SK-N-SH (cell line): Measurements from ENCODE around the gene CAMSAP1. TPM values are rescaled to one million over a fixed set of nuclear protein-coding genes. Genes with fewer than 3 reads are reported as not detected.

ENCODE experiments used
- CTCF ChIA-PET: fragments of 300-600, 350-600 bp; formaldehyde crosslinking; extraction: SDS; loops from one replicate; lab custom pipeline; 2021; lab: Yijun Ruan, JAX
- POLR2A ChIA-PET: fragments of 350-600 bp; sonication (Branson Sonifier 250); formaldehyde crosslinking; extraction: SDS; loops from one replicate; lab custom pipeline; 2020; ENCODE audit warnings: antibody characterized with exemption, inconsistent platforms; lab: Yijun Ruan, JAX
- DNase-seq: peaks from one replicate; pipeline ENCODE4 v3.0.0; 2012
- H2AFZ ChIP-seq: fragments of 200-600 bp; sonication (generic); 2 replicates; pipeline ENCODE4 v1.8.1; 2016; ENCODE audit warnings: antibody characterized with exemption, mild to moderate bottlenecking, low read depth
- H3F3A ChIP-seq: fragments of 200-600 bp; sonication (generic); replicated peaks from 2 replicates; pipeline ENCODE3; 2016; ENCODE audit warnings: antibody characterized with exemption, mild to moderate bottlenecking; ENCODE audit not compliant: insufficient read depth
- H3K27ac ChIP-seq, 2 experiments: fragments of 200-500 bp in 1 of 2; fragments of 200-600 bp in 1 of 2; sonication (Bioruptor generic) in 1 of 2; sonication (generic), shearing (Covaris generic) in 1 of 2; 2 replicates each; pipeline versions ENCODE4 v1.5.1 to v1.6.1; 2014 to 2016; ENCODE audit warnings: low read depth in 2 of 2, inconsistent platforms in 1 of 2, low read length in 1 of 2, mild to moderate bottlenecking in 1 of 2, mixed read lengths in 1 of 2
- H3K27me3 ChIP-seq: fragments of 200-600 bp; sonication (generic), shearing (Covaris generic); 2 replicates; pipeline ENCODE4 v1.6.1; 2016; ENCODE audit warnings: mixed run types; ENCODE audit not compliant: insufficient read depth
- H3K36me3 ChIP-seq, 2 experiments: fragments of 200-500 bp in 1 of 2; fragments of 200-600 bp in 1 of 2; sonication (Bioruptor generic) in 1 of 2; sonication (generic) in 1 of 2; replicated peaks in 1 of 2; 2 replicates each; pipeline versions ENCODE3 to v1.5.1; 2014 to 2016; ENCODE audit warnings: low read length in 1 of 2, mild to moderate bottlenecking in 1 of 2; ENCODE audit not compliant: insufficient read depth in 2 of 2, control insufficient read depth in 1 of 2
- H3K4me1 ChIP-seq, 2 experiments: fragments of 200-500 bp in 1 of 2; fragments of 200-600 bp in 1 of 2; sonication (Bioruptor generic) in 1 of 2; sonication (generic), shearing (Covaris generic) in 1 of 2; 2 replicates each; pipeline versions ENCODE4 v1.5.1 to v1.6.1; 2014 to 2016; ENCODE audit warnings: low read depth in 1 of 2, low read length in 1 of 2, mixed run types in 1 of 2; ENCODE audit not compliant: insufficient read depth in 2 of 2, control insufficient read depth in 1 of 2
- H3K4me2 ChIP-seq: fragments of 200-600 bp; sonication (generic), shearing (Covaris generic); 2 replicates; pipeline ENCODE4 v1.6.1; 2017; ENCODE audit warnings: mixed run types
- H3K4me3 ChIP-seq, 2 experiments: fragments of 200-500 bp in 1 of 2; fragments of 200-600 bp in 1 of 2; sonication (Bioruptor generic) in 1 of 2; sonication (generic), shearing (Covaris generic) in 1 of 2; 2 replicates each; pipeline versions ENCODE4 v1.5.1 to v1.8.1; 2014 to 2016; ENCODE audit warnings: low read depth in 2 of 2, inconsistent platforms in 1 of 2, low read length in 1 of 2, mild to moderate bottlenecking in 1 of 2, mixed read lengths in 1 of 2, moderate library complexity in 1 of 2
- H3K79me2 ChIP-seq: fragments of 200-600 bp; sonication (generic); 2 replicates; pipeline ENCODE4 v1.8.1; 2017; ENCODE audit warnings: mild to moderate bottlenecking; ENCODE audit not compliant: insufficient read depth
- H3K9ac ChIP-seq: fragments of 200-600 bp; sonication (generic); 2 replicates; pipeline ENCODE4 v1.6.1; 2017; ENCODE audit warnings: mixed run types
- H3K9me2 ChIP-seq: fragments of 200-600 bp; sonication (generic); 2 replicates; pipeline ENCODE4 v1.6.1; 2017; ENCODE audit warnings: mixed run types
- H3K9me3 ChIP-seq: fragments of 200-600 bp; sonication (generic); 2 replicates; pipeline ENCODE4 v1.6.1; 2017; ENCODE audit warnings: mixed run types, mild to moderate bottlenecking, moderate library complexity
- H4K20me1 ChIP-seq: fragments of 200-600 bp; sonication (generic); 2 replicates; pipeline ENCODE4 v1.6.1; 2017; ENCODE audit warnings: mild to moderate bottlenecking, mixed run types; ENCODE audit not compliant: insufficient read depth
- CHD2 ChIP-seq: fragments of 150-350 bp; IDR thresholded peaks from 2 replicates; pipeline ENCODE4 v1.6.1; 2018; ENCODE audit warnings: low read length; ENCODE audit not compliant: partially characterized antibody
- CTCF ChIP-seq: fragments of 200-600 bp; sonication (generic); IDR thresholded peaks from 2 replicates; pipeline ENCODE4 v1.6.1; 2017; ENCODE audit warnings: antibody characterized with exemption, mild to moderate bottlenecking, moderate library complexity
- ELF1 ChIP-seq: IDR thresholded peaks from 2 replicates; pipeline ENCODE4 v1.4.0; 2012
- EZH2phosphoT487 ChIP-seq: fragments of 200-600 bp; sonication (generic); IDR thresholded peaks from 2 replicates; pipeline ENCODE4 v1.6.1; 2017; ENCODE audit warnings: low read depth, mixed run types, mild to moderate bottlenecking, antibody characterized with exemption, moderate library complexity, borderline replicate concordance
- FOXJ3 ChIP-seq: sonication (generic); formaldehyde crosslinking; IDR thresholded peaks from 2 replicates; pipeline ENCODE4 v1.5.1; 2020; ENCODE audit warnings: mild to moderate bottlenecking, missing genetic modification reagents
- FOXM1 ChIP-seq: IDR thresholded peaks from 2 replicates; pipeline ENCODE4 v1.4.0; 2012; ENCODE audit warnings: low read depth, mild to moderate bottlenecking
- NFIC ChIP-seq: IDR thresholded peaks from 2 replicates; pipeline ENCODE4 v1.4.0; 2012; ENCODE audit warnings: borderline replicate concordance
- RAD21 ChIP-seq: IDR thresholded peaks from 2 replicates; pipeline ENCODE4 v1.6.1; 2012; ENCODE audit warnings: mild to moderate bottlenecking, low read length
- REST ChIP-seq: IDR thresholded peaks from 2 replicates; pipeline ENCODE4 v1.6.1; 2012; ENCODE audit warnings: mild to moderate bottlenecking, low read depth, low read length, moderate library complexity
- RFX5 ChIP-seq: IDR thresholded peaks from 2 replicates; pipeline ENCODE4 v1.6.1; 2012; ENCODE audit warnings: mild to moderate bottlenecking, improper control_type of control experiment, low read length
- TAF1 ChIP-seq: IDR thresholded peaks from 2 replicates; pipeline ENCODE4 v1.6.1; 2012; ENCODE audit warnings: low read depth, mild to moderate bottlenecking, low read length, moderate library complexity, borderline replicate concordance
- TEAD4 ChIP-seq: IDR thresholded peaks from 2 replicates; pipeline ENCODE4 v1.4.0; 2012; ENCODE audit warnings: mild to moderate bottlenecking, borderline replicate concordance; ENCODE audit not compliant: insufficient read depth
- WGBS: methylation state at CpG from one replicate; pipeline ENCODE4 v1.1.6; 2017; ENCODE audit warnings: low lambda C conversion rate; 5-methylcytosine and 5-hydroxymethylcytosine counted together
- polyA plus RNA-seq, 3 experiments: library from polyadenylated mRNA; depleted of rRNA; stranded (reverse); fragments of >200 nt; gene quantifications; 2 replicates each; pipeline ENCODE4 v1.2.3, GENCODE V29; 2012
- TF ChIP-seq, protein P1 (sequence below): IDR thresholded peaks from 2 replicates; pipeline ENCODE4 v1.4.0; 2012; ENCODE audit warnings: low read depth, borderline replicate concordance

The CAMSAP1 gene
- polyA plus RNA-seq, 1 of the 3 experiments (the other 2 are of a cell fraction), result 8.9 TPM

DNA sequence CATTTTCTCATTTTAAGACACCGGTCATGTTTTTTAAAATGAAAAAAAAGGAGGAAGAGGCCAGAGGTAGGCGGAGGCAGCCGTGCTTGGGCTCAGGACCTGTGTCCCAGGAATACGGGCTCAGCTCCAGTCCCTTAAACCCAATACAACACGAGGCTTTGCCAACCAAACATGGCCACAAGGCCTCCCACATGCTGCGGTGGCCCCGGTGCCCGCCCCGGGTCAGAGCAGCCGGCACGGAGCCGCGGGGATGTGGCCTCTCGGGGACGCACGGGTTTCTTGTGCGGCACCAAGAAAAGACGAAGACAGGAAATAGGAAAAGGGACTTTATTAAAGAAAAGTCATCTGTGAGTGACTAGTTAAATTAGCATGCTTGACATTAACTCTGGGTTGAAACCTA lies 25.3 kb upstream of the CAMSAP1 start (continued):
- TF ChIP-seq CTCF, result no peak
- TF ChIP-seq, protein P1, sequence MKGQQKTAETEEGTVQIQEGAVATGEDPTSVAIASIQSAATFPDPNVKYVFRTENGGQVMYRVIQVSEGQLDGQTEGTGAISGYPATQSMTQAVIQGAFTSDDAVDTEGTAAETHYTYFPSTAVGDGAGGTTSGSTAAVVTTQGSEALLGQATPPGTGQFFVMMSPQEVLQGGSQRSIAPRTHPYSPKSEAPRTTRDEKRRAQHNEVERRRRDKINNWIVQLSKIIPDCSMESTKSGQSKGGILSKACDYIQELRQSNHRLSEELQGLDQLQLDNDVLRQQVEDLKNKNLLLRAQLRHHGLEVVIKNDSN, result no peak
- TF ChIP-seq EZH2phosphoT487, result no peak
- TF ChIP-seq FOXM1, result no peak
- TF ChIP-seq NFIC, result no peak
- TF ChIP-seq RFX5, result no peak

DNA sequence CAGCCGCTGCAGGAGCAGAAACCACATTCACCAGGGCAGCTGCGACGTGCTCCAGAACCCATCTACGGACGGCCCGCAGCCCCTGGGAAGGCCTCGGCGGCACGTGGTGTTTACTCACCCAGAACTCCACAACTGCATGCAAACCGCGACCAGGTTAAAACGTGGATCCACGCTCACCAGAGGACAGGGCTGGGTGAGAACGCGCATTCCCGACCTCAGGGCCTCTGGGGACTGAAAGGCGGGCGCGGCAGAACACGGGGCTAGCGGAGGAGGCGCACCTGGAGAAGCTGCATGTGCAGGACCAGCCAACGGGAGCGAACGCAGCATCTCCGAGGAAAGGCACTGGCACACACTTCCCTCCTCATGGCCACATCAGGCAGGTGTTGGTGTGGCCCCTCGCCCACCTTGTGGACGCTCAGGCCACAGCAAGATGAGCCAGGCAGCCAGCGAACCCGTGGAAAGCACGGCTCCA lies 24.0 kb upstream of the CAMSAP1 start:
- H3K27me3 ChIP-seq, result no peaks in the 10 kb centered on the region
- H3K79me2 ChIP-seq, result no peaks in the 10 kb centered on the region
- DNase-seq, result no peak
- peaks cover 8 to 30% of the 10 kb centered on the region in 2 experiments for H3K36me3 ChIP-seq
- H4K20me1 ChIP-seq, result no peaks in the 10 kb centered on the region
- no peak overlapping the region for H3K4me3 ChIP-seq
- CTCF ChIA-PET, result interaction anchor here (0.9 to 1.3 kb wide), 2 partner anchors 9 to 10 kb away, joined by 3 read pairs; no protein-coding TSS in a partner anchor
- TF ChIP-seq REST (no peak), RAD21 (no peak), ELF1 (no peak), TAF1 (no peak), FOXJ3 (CRISPR knock-in tag) (no peak), CHD2 (no peak), TEAD4 (no peak)
- POLR2A ChIA-PET, result no interaction called here
- no peak overlapping the region for H3K27ac ChIP-seq
- no peaks in the 10 kb centered on the region for H3K9me2 ChIP-seq
- no peak overlapping the region for H2AFZ ChIP-seq
- 94% methylated on average over 23 of the region's 31 CpGs for WGBS
- no peaks in the 10 kb centered on the region for H3K9me3 ChIP-seq
- no peak overlapping the region for H3K4me2 ChIP-seq
- H3K9ac ChIP-seq, result no peak overlapping the region
- no peaks in the 10 kb centered on the region for H3K4me1 ChIP-seq
- no peaks in the 10 kb centered on the region for H3F3A ChIP-seq
